IPS DF 19.7 (cell line): Measurements from ENCODE around the gene SPZ1.
"Not testable (repeated sequence)": the region's sequence is repeated elsewhere in the genome, so short reads cannot be mapped to it uniquely, and the experiment has no call there.

ENCODE experiments used
- DNase-seq: peaks from one replicate; pipeline ENCODE4 v3.0.0-alpha.2; 2013; ENCODE audit warnings: low read depth, low spot score

Gene SPZ1, protein sequence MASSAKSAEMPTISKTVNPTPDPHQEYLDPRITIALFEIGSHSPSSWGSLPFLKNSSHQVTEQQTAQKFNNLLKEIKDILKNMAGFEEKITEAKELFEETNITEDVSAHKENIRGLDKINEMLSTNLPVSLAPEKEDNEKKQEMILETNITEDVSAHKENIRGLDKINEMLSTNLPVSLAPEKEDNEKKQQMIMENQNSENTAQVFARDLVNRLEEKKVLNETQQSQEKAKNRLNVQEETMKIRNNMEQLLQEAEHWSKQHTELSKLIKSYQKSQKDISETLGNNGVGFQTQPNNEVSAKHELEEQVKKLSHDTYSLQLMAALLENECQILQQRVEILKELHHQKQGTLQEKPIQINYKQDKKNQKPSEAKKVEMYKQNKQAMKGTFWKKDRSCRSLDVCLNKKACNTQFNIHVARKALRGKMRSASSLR

GRCh38 chr5:80319702-80320101 is at the start of gene SPZ1:
Gene SPZ1, plus strand, starts transcription at chr5:80320002. Its CDS starts 214 bp downstream, at chr5:80320216.
- DNase-seq = no peak

DNA sequence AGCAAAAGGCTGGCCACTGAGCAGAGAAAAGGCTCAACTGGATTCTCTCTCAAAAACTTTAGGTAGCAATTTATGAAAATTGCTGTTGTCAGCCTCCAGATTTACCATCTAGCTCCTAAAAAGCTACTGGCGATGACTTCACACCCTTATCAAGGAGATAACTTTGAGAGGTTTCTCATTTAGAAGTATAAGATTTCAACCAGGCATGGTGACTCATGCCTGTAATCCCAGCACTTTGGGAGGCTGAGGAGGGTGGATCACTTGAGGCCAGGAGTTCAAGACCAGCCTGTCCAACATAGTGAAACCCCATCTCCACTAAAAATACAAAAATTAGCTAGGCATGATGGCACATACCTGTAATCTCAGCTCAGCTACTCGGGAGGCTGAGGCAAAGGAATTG is 49.3 kb upstream of the SPZ1 start:
- DNase-seq = not testable (repeated sequence)

GRCh38 chr5:80275347-80275746 is 44.5 kb upstream of the SPZ1 start:
- peak; percentile 59 for DNase-seq

DNA sequence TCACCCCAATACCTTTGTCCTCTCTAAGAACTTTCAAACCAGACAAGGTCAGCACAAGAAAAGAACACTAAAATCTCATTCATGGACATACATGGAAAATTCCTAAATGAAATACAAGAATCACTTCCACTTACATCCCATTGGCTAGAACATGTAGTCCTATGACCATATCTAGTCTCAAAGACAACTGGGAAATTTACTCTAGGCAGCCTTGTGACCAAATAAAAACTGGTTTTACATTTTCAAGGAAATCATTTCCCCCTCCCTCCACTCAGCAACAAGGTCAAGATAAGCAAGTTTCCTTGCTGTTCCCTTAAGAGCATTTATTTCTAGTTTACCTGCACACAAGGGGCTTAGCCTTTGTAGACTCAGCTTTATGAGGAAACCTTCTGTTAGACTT is 43.6 kb upstream of the SPZ1 start:
- DNase-seq = no peak

DNA sequence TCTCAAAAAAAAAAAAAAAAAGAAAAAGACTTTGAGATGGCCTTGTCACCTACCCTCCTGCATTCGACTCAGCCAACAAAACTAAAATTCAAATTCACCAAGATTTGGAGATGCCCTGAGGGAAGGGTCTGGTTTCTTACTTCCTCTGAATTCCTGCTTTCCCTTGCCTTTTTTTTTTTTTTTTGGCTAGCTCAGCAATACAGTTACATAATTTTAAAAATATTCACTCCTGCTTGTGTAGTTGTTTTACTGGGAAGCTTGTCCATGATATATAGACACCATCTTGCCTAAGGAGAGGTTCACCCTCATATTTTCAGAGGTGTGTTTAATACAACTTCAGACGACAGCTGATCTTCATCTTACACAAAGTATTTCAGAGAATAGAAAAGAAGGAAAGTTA is 42.6 kb upstream of the SPZ1 start:
- no peak for DNase-seq

GRCh38 chr5:80282054-80282453 is 37.7 kb upstream of the SPZ1 start:
- DNase-seq = no peak

DNA sequence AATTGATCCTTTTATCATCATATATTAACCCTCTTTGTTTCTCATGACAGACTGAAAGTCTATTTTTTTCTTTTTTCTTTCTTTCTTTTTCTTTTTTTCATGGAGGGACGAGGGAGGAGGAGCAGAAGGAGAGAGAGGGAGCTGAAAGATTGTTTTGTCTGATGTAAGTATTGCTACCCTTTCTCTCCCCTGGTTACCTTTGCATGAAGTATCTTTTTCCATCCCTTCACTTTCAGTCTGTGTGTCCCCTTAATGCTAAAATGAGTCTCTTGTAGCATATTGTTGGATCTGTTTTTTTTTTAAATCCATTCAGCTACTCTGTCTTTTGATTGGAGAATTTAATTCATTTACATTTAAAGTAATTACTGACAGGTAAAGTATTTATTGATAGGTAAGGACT is 36.4 kb upstream of the SPZ1 start:
- no peak for DNase-seq

- no peak for DNase-seq
These were observed 35.1 kb upstream of the SPZ1 start for GRCh38 chr5:80284720-80285119.

DNA sequence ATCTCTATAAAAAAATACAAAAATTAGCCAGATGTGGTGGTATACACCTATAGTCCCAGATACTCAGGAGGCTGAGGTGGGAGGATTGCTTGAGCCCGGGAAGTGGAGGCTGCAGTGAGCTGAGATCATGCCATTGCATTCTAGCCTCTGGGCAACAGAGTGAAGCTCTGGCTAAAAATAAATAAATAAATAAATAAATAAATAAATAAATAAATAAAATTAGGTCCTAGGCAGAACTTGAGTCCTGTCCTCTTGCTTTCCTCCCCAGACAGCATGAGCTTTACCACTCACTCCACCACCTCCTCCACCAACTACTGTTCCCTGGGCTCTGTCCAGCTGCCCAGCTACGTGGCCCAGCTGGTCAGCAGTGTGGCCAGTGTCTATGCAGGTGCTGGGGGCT is 31.6 kb upstream of the SPZ1 start:
- DNase-seq = no peak

DNA sequence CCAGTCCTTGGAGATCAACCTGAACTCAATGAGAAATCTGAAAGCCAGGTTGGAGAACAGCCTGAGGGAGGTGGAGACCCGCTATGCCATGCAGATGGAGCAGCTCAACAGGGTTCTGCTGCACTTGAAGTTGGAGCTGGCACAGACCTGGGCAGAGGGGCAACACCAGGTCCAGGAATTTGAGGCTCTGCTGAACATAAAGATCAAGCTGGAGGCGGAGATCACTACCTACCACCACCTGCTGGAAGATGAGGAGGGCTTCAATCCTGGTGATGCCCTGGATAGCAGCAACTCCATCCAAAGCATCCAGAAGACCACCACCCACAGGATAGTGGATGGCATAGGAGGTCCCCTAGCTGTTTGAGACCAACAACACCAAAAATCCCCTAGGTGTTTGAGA is 30.5 kb upstream of the SPZ1 start:
- no peak for DNase-seq

DNA sequence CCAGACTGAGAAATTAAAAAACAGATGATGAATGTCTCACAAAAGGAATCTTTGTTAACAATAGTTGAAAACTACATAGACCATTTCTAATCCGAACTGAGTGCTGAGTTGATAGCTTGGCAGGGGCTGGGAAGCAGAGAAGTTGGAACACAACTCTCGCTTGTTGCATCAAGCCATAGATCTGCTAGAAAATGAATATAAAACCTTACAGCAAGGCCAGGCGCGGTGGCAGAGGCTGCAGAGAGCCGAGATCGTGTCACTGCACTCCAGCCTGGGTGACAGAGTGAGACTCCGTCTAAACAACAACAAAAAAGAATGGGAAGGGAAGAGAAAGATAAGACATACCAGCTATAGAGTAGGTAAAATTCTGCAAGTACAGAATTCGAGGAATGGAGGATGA is 28.0 kb upstream of the SPZ1 start:
- DNase-seq = no peak

DNA sequence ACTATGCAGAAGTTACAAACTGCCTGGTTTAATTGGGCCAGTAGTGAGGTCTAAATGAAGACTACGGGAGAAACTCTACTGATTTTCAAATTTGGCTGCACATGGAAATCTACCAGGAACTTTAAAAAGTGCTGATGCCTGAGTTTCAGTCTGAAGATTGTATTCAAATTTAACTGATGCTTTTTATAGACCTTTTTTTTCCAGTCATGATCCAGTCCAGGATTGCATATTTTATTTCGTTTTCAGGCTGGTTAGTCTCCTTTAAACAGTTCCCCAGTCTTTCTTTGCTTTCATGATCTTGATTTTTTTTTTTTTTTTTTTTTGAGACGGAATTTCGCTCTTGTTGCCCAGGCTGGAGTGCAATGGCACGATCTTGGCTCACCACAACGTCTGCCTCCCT is 23.7 kb upstream of the SPZ1 start:
- DNase-seq = no peak

DNA sequence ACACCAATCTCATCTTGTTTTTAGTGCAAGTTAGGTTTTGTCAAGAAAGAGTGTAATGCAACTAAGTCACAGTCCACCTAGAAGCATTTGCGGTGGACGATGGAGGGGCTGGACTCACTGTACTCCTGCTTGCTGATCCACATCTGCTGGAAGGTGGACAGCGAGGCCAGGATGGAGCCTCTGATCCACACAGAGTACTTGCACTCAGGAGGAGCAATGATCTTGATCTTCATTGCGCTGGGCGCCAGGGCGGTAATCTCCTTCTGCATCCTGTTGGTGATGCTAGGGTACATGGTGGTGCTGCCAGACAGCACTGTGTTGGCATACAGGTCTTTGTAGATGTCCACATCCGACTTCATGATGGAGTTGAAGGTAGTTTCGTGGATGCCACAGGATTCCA is 20.2 kb upstream of the SPZ1 start:
- DNase-seq = no peak

- DNase-seq = no peak
These were observed 19.7 kb upstream of the SPZ1 start for GRCh38 chr5:80300125-80300524.

DNA sequence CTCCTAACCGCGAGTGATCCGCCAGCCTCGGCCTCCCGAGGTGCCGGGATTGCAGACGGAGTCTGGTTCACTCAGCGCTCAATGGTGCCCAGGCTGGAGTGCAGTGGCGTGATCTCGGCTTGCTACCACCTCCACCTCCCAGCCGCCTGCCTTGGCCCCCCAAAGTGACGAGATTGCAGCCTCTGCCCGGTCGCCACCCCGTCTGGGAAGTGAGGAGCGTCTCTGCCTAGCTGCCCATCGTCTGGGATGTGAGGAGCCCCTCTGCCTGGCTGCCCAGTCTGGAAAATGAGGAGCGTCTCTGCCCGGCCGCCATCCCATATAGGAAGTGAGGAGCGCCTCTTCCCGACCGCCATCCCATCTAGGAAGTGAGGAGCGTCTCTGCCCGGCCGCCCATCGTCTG is 19.0 kb upstream of the SPZ1 start:
- not testable (repeated sequence) for DNase-seq

- DNase-seq = not testable (repeated sequence)
These were observed 18.5 kb upstream of the SPZ1 start for GRCh38 chr5:80301342-80301741.

DNA sequence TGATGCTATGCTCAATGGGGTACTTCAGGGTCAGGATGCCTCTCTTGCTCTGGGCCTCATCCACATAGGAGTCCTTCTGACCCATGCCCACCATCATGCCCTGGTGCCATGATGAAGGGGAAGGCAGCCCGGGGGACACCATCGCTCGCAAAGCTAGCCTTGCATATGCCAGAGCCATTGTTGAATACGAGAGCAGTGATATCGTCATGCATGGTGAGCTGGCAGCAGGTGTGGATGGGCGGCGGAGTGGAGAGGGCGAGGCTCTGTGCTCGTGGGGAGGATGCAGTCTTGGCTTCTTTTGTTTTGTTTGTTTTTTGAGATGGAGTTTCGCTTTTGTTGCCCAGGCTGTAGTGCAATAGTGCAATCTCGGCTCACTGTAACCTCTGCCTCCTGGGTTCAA is 17.2 kb upstream of the SPZ1 start:
- no peak for DNase-seq

DNA sequence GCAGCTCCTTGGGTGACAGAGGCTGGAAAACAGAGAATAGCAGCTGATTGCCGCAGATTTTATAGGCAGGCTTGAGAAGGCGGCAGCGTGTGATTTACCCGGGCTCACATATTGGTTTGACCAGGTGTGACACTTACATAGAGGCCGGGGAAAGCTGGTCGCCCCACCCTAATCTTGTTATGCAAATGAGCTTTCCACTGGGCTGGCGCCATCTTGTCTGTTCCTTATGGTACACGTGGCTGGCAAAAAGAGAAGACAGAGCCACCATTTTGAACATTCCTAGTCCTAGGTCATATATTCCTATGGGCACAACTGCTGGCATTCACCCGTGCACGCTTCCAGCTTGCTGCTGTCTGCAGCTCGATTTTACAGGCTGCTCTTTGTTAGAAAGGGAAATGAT is 11.3 kb upstream of the SPZ1 start:
- DNase-seq = no peak

DNA sequence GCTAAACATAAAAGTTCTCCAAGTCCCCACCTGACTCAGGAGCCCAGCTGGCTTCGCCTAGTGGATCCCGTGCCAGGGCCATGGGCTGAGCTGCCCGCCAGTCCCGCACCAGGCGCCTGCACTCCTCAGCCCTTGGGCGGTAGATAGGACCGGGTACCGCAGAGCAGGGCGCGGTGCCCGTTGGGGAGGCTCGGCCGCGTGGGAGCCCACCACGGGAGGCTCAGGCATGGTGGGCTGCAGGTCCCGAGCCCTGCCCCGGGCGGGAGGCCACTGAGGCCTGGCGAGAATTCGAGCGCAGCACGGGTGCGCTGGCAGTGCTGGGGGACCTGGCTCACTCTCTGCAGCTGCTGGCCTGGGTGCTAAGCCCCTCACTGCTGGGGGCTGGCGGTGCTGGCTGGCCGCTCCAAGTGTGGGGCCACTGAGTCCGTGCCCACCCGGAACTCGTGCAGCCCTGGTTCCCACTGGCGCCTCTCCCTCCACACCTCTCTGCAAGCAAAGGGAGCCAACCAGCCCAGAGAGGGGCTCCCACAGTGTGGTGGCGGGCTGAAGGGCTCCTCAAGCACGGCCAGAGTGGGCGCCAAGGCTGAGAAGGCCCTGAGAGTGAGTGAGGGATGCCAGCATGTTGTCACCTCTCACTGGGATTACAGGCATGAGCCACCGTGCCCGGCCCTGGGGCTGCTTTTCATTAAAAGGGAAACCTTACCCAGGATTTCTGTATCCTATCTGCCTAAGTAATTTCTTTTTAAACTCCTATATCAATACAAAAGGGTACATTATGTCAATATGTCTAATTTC is 9.7 kb upstream of the SPZ1 start:
- DNase-seq = no peak

GRCh38 chr5:80315244-80315643 is 4.6 kb upstream of the SPZ1 start:
- DNase-seq = no peak

- DNase-seq = no peak
These were observed 1.6 kb upstream of the SPZ1 start for GRCh38 chr5:80318212-80318611.

GRCh38 chr5:80324912-80325311 is 5.1 kb downstream of the SPZ1 start:
- DNase-seq = no peak

DNA sequence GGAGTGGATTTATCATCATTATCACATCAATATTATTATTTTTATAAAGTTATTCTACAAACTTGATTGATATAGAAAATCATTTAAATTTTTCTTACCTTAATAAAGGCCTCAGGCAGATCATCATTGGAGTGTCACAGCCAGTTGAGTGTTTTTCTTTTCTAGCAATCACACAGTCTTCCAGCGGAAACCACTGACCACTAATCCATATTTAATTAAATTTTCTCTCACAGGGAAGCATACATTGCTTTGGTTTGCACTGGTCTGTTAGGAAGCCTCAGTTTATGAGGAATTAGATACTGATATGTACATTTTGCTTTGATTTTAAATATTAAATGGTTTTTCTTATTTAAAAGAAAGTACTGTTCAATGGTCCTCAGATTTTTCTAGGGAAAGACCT is 6.7 kb downstream of the SPZ1 start:
- no peak for DNase-seq
